ENCODE data around the gene LKAAEAR1.

Gene LKAAEAR1

DNA sequence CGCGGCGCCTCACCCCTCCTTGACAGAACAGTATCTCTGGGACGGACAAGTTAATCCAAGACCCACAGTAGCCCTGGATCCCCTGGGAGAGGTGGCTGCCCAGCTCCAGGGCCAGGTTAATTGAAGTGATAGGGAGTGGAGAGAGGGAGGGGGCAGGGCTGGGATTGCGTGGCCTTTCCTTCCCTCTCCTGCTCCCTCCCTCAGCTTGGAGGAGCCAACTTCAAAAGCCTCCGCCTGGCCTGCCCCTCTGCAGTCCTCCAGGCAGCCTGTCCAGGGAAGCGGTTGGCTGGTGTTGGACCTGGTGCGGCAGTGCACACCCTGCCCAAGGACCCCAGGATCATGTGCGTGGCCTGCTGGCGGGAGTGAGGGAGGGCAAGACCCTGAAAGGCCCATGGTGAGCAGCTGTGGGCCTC lies 48.3 kb downstream of the LKAAEAR1 start, which contains the start of gene C20orf204:
Gene C20orf204, plus strand, starts transcription at position 250 of the 413 bp plus-strand sequence. Its CDS starts 142 bp downstream, at position 392.
- no peak for FAIRE-seq

DNA sequence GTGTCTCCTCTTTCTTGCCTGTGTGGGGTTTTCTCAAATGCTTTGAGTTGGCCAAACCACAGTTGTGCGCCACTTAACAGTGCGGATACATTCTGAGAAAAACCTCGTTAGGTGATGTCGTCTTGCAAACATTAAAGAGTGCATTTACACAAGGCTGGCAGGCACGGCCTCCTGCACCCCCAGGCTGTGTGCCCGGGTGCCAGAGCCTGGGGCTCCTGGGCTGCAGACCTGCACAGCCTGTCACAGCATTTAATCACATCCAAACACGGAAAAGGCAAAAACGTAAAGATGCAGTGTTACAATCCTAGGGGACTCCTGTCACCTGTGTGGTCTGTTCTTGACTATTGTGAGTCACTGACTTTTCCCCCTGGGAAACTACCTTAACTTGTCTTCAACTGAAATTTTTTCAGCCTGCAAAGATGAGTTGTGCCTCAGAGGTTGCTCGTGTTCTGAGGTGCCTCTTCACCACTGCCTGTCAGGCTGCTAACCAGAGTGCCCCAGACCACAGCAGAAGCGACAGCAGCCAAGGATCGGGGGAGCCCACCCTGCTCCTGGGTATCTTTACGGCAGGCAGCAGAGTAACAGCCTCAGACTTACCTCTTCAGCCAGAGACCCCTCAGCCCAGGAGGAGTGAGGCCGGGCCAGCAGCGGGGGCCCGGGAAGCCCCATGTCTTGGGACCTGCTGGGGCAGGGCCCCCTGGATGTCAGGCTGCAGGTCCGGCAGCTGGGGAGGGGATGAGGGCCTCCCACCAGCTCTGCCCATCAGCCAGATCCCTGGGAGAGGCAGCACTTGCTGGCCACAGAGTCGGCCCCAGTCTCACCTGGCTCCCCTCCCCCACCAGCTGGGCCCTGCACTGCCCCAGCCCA lies 48.9 kb downstream of the LKAAEAR1 start:
- FAIRE-seq = no peak

DNA sequence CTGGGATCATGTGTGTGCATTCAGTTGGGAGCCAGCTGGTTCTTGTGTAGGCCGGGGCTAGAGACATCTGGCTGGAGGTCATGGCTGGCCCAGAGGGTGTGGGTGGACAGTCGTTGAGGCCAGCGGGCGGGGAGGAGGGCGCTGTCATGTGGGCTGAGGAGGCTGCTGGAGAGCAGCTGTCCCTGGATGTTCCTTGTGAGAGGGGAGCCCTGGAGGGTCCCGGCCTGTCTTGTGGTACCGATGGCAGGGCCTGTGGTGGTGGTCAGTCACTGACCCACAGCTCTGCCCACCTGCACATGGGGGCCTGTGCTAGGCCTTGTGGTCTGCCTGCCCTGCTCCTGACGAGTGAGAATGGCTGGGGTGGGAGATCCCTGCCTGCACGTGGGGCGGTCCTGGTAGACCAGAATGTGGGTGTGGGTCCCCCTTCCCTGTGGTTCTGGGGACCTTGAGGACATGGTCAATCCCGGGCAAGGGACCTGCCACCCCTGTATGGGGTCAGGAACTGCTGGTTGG lies 50.2 kb downstream of the LKAAEAR1 start:
- no peak for FAIRE-seq
